HG02943 (cell line): ENCODE data around the gene ADGRB3.
A peak's percentile ranks its signal among the peaks of the same experiment; 100 is the strongest.
"Not testable (repeated sequence)": the region's sequence is repeated elsewhere in the genome, so short reads cannot be mapped to it uniquely, and the experiment has no call there.

ENCODE experiments used
- ATAC-seq: cut with Tn5 transposase; IDR thresholded peaks from one replicate; pipeline ENCODE4 v1.9.1; 2021; ENCODE audit warnings: mild to moderate bottlenecking, low read depth, moderate library complexity; ENCODE audit not compliant: unreplicated experiment

The ADGRB3 gene

GRCh38 chr6:68895929-68896328, 260.8 kb downstream of the ADGRB3 start:
- ATAC-seq = no peak

- no peak for ATAC-seq
These were observed 266.0 kb downstream of the ADGRB3 start for GRCh38 chr6:68901044-68901443.

- no peak for ATAC-seq
These were observed 276.3 kb downstream of the ADGRB3 start for GRCh38 chr6:68911334-68911733.

- no peak for ATAC-seq
These were observed 276.7 kb downstream of the ADGRB3 start for GRCh38 chr6:68911811-68912210.

- ATAC-seq = not testable (repeated sequence)
These were observed 277.7 kb downstream of the ADGRB3 start for GRCh38 chr6:68912805-68913204.

- ATAC-seq = no peak
These were observed 280.5 kb downstream of the ADGRB3 start for GRCh38 chr6:68915586-68915985.

- no peak for ATAC-seq
These were observed 284.5 kb downstream of the ADGRB3 start for GRCh38 chr6:68919537-68919936.

GRCh38 chr6:68941345-68941744, 306.3 kb downstream of the ADGRB3 start:
- no peak for ATAC-seq

- ATAC-seq = no peak
These were observed 312.6 kb downstream of the ADGRB3 start for GRCh38 chr6:68947721-68948120.

GRCh38 chr6:68951270-68951669, 316.2 kb downstream of the ADGRB3 start:
- no peak for ATAC-seq

GRCh38 chr6:68958327-68958726, 323.2 kb downstream of the ADGRB3 start:
- no peak for ATAC-seq

GRCh38 chr6:68967549-68968300, 332.6 kb downstream of the ADGRB3 start:
- ATAC-seq = peak; percentile 84

- ATAC-seq = no peak
These were observed 333.2 kb downstream of the ADGRB3 start for GRCh38 chr6:68968301-68968649.

GRCh38 chr6:68973066-68973465, 338.0 kb downstream of the ADGRB3 start:
- ATAC-seq = no peak

- ATAC-seq = no peak
These were observed 340.0 kb downstream of the ADGRB3 start for GRCh38 chr6:68975064-68975463.

GRCh38 chr6:68975816-68976215, 340.7 kb downstream of the ADGRB3 start:
- no peak for ATAC-seq

- ATAC-seq = no peak
These were observed 341.2 kb downstream of the ADGRB3 start for GRCh38 chr6:68976260-68976659.

- ATAC-seq = no peak
These were observed 343.3 kb downstream of the ADGRB3 start for GRCh38 chr6:68978411-68978810.

- ATAC-seq = not testable (repeated sequence)
These were observed 346.6 kb downstream of the ADGRB3 start for GRCh38 chr6:68981668-68982067.

- ATAC-seq = no peak
These were observed 353.6 kb downstream of the ADGRB3 start for GRCh38 chr6:68988698-68989097.

GRCh38 chr6:68990317-68990716, 355.2 kb downstream of the ADGRB3 start:
- ATAC-seq = no peak

GRCh38 chr6:68993911-68994310, 358.8 kb downstream of the ADGRB3 start:
- no peak for ATAC-seq

- ATAC-seq = no peak
These were observed 359.4 kb downstream of the ADGRB3 start for GRCh38 chr6:68994521-68994920.
